GM12878 (cell line): Measurements from ENCODE around the gene GPR107.

ENCODE experiments used
- CBFB ChIP-seq: IDR thresholded peaks from 2 replicates; pipeline ENCODE4 v1.6.1; 2016; ENCODE audit warnings: antibody characterized with exemption, low read depth
- CREB1 ChIP-seq: IDR thresholded peaks from 2 replicates; pipeline ENCODE4 v1.6.1; 2012; ENCODE audit warnings: low read depth, mild to moderate bottlenecking, inconsistent platforms
- EZH2 ChIP-seq: IDR thresholded peaks from 2 replicates; pipeline ENCODE4 v1.6.1; 2012; ENCODE audit warnings: low read depth, mild to moderate bottlenecking, control low read depth, inconsistent platforms, low read length, borderline replicate concordance; ENCODE audit not compliant: control insufficient read depth
- FOXM1 ChIP-seq: IDR thresholded peaks from 2 replicates; pipeline ENCODE4 v1.6.1; 2012; ENCODE audit warnings: low read depth, mild to moderate bottlenecking, inconsistent platforms, low read length, moderate library complexity
- NR2C2 ChIP-seq: IDR thresholded peaks from 2 replicates; pipeline ENCODE4 v1.6.1; 2011; ENCODE audit warnings: borderline replicate concordance, low read depth; ENCODE audit not compliant: control insufficient read depth, insufficient read length
- NRF1 ChIP-seq: conservative IDR thresholded peaks from 2 replicates; pipeline ENCODE4 v1.6.1; 2011; ENCODE audit warnings: mild to moderate bottlenecking, low read depth, low read length, improper control_type of control experiment
- POLR2A ChIP-seq: IDR thresholded peaks from 2 replicates; pipeline ENCODE4 v1.6.1; 2011; ENCODE audit warnings: low read depth, mild to moderate bottlenecking, low read length
- POLR2AphosphoS5 ChIP-seq: IDR thresholded peaks from 2 replicates; pipeline ENCODE4 v1.6.1; 2011; ENCODE audit warnings: mild to moderate bottlenecking, low read length, inconsistent platforms
- RB1 ChIP-seq: fragments of 450-650 bp; formaldehyde crosslinking; IDR thresholded peaks from 2 replicates; pipeline ENCODE4 v1.6.1; 2017; ENCODE audit warnings: mild to moderate bottlenecking, borderline replicate concordance
- RBBP5 ChIP-seq: fragments of 200-600 bp; sonication (generic); conservative IDR thresholded peaks from 2 replicates; pipeline ENCODE4 v1.6.1; 2016
- REST ChIP-seq: IDR thresholded peaks from 2 replicates; pipeline ENCODE4 v1.6.1; 2012; ENCODE audit warnings: mild to moderate bottlenecking, low read depth, low read length
- SP1 ChIP-seq: IDR thresholded peaks from one replicate; pipeline ENCODE4 v1.6.1; 2011; ENCODE audit warnings: low read depth, low read length
- SREBF2 ChIP-seq: IDR thresholded peaks from 2 replicates; pipeline ENCODE4 v1.6.1; 2012; ENCODE audit warnings: mild to moderate bottlenecking, low read length
- YBX1 ChIP-seq: fragments of 450-650 bp; IDR thresholded peaks from 2 replicates; pipeline ENCODE4 v1.6.1; 2016; ENCODE audit warnings: antibody characterized with exemption

- TF ChIP-seq RBBP5 (no peak), EZH2 (no peak), POLR2AphosphoS5 (no peak), NR2C2 (no peak), NRF1 (no peak), RB1 (no peak), REST (no peak), CBFB (no peak), FOXM1 (no peak), POLR2A (no peak), YBX1 (no peak), CREB1 (no peak), SP1 (no peak), SREBF2 (no peak)
These were observed 117.8 kb downstream of the GPR107 start for GRCh38 chr9:130171226-130172148.
